Fibroblast of lung (primary cell): Measurements from ENCODE around the gene TIMP4. TPM values are rescaled to one million over a fixed set of nuclear protein-coding genes. Genes with fewer than 3 reads are reported as not detected.

Experiments used
- DNase-seq, 2 donors: peaks; one replicate each; pipeline versions ENCODE4 v3.0.0 to v3.0.0-alpha.2; 2010; ENCODE audit warnings: low read depth in 2 of 2
- H2AFZ ChIP-seq: 2 replicates; pipeline ENCODE4 v1.5.1; 2012; ENCODE audit warnings: low read length, control low read depth, inconsistent platforms
- H3K27ac ChIP-seq: 2 replicates; pipeline ENCODE4 v1.5.1; 2011; ENCODE audit warnings: low read length, control low read depth; ENCODE audit not compliant: insufficient read depth
- H3K27me3 ChIP-seq: 2 replicates; pipeline ENCODE4 v1.5.1; 2011; ENCODE audit warnings: mild to moderate bottlenecking, low read length; ENCODE audit not compliant: control insufficient read depth, insufficient read depth
- H3K36me3 ChIP-seq: 2 replicates; pipeline ENCODE4 v1.5.1; 2011; ENCODE audit warnings: low read length; ENCODE audit not compliant: control insufficient read depth, insufficient read depth
- H3K4me1 ChIP-seq: 2 replicates; pipeline ENCODE4 v1.5.1; 2011; ENCODE audit warnings: low read length; ENCODE audit not compliant: control insufficient read depth, insufficient read depth; ENCODE audit errors: extremely low read depth
- H3K4me2 ChIP-seq: 2 replicates; pipeline ENCODE4 v1.5.1; 2011; ENCODE audit warnings: low read length, control low read depth; ENCODE audit not compliant: insufficient read depth; ENCODE audit errors: extremely low read depth
- H3K4me3 ChIP-seq, 4 experiments: fragments of 200-600 bp in 1 of 4; sonication (generic) in 1 of 4; replicated peaks in 1 of 4; 2 replicates each; pipeline ENCODE4 v1.5.1; 2011 to 2016; ENCODE audit warnings: low read length in 4 of 4, low read depth in 3 of 4, mild to moderate bottlenecking in 3 of 4, control low read depth in 2 of 4, inconsistent platforms in 1 of 4, mixed read lengths in 1 of 4; ENCODE audit not compliant: insufficient read depth in 1 of 4; ENCODE audit errors: control extremely low read depth in 1 of 4
- H3K79me2 ChIP-seq: 2 replicates; pipeline ENCODE4 v1.5.1; 2012; ENCODE audit warnings: mild to moderate bottlenecking, low read length, inconsistent platforms; ENCODE audit not compliant: control insufficient read depth, insufficient read depth
- H3K9ac ChIP-seq: 2 replicates; pipeline ENCODE4 v1.5.1; 2011; ENCODE audit warnings: mild to moderate bottlenecking, low read length, control low read depth; ENCODE audit not compliant: insufficient read depth
- H3K9me3 ChIP-seq: 2 replicates; pipeline ENCODE4 v1.5.1; 2012; ENCODE audit warnings: low read depth, low read length; ENCODE audit not compliant: control insufficient read depth, insufficient read depth
- H4K20me1 ChIP-seq: 2 replicates; pipeline ENCODE4 v1.5.1; 2011; ENCODE audit warnings: low read length; ENCODE audit not compliant: control insufficient read depth, insufficient read depth; ENCODE audit errors: extremely low read depth
- CTCF ChIP-seq, 2 donors: IDR thresholded peaks in 1 of 2; conservative IDR thresholded peaks in 1 of 2; 1 replicate in 1 of 2; 2 replicates in 1 of 2; pipeline ENCODE4 v1.5.1; 2011 to 2012; ENCODE audit warnings: low read length in 2 of 2, control low read depth in 1 of 2, inconsistent platforms in 1 of 2, low read depth in 1 of 2, mild to moderate bottlenecking in 1 of 2
- EZH2 ChIP-seq: IDR thresholded peaks from 2 replicates; pipeline ENCODE4 v1.5.1; 2012; ENCODE audit warnings: low read length, control low read depth, mild to moderate bottlenecking; ENCODE audit errors: missing control alignments
- polyA plus RNA-seq, 2 donors: library from polyadenylated mRNA; depleted of rRNA in 1 of 2; stranded (reverse) in 1 of 2; unstranded in 1 of 2; fragments of >200 nt; gene quantifications; 2 replicates each; pipeline ENCODE4 v1.2.1, GENCODE V29; 2011 to 2012; ENCODE audit warnings: missing spikeins in 1 of 2
- total RNA-seq: library from RNA; depleted of rRNA; stranded (reverse); fragments of >200 nt; gene quantifications from 2 replicates; pipeline ENCODE4 v1.2.1, GENCODE V29; 2014

TIMP4 gene
- total and polyA plus RNA-seq, 2 donors (not counting 1 experiment from before 2014, with no cell fraction given): 2.8 to 12.6 TPM

DNA sequence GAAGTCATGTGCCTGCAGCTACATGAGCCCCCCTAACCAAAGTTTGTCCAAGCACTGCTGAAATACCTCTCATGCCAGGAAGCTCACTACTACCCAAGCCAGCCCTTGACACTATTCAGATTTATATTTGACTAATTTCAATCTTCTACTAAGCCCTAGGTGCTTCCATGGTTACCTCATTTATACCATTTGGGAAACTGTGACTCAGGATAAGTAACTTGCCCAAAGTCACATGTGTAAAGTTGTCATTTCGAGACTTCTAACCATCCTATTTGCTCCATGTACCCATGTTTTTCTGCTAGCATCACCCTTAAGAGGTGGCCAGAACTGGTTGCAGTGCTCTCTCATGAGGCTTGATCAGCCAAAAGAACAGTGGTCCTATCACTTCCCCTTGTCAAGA is 20.7 kb upstream of the TIMP4 start:
- Histone ChIP-seq H3K27me3 (no peaks in the 10 kb centered on the region), H3K4me3 (no peak overlapping the region), H3K9ac (no peak overlapping the region), H2AFZ (no peak overlapping the region), H3K36me3 (no peaks in the 10 kb centered on the region), H3K9me3 (no peaks in the 10 kb centered on the region), H4K20me1 (no peaks in the 10 kb centered on the region), H3K4me1 (peaks cover 8% of the 10 kb centered on the region), H3K4me2 (no peak overlapping the region), H3K79me2 (no peaks in the 10 kb centered on the region), H3K27ac (no peak overlapping the region)
- no peak for DNase-seq
- TF ChIP-seq EZH2 (no peak), CTCF (conservative IDR thresholded peaks at IDR 0.05 in 1 of 2, IDR thresholded peaks at IDR 0.05 in 1 of 2; ENCODE audit: low read depth in 1 of 2, low read length in 2 of 2) (no peak)

DNA sequence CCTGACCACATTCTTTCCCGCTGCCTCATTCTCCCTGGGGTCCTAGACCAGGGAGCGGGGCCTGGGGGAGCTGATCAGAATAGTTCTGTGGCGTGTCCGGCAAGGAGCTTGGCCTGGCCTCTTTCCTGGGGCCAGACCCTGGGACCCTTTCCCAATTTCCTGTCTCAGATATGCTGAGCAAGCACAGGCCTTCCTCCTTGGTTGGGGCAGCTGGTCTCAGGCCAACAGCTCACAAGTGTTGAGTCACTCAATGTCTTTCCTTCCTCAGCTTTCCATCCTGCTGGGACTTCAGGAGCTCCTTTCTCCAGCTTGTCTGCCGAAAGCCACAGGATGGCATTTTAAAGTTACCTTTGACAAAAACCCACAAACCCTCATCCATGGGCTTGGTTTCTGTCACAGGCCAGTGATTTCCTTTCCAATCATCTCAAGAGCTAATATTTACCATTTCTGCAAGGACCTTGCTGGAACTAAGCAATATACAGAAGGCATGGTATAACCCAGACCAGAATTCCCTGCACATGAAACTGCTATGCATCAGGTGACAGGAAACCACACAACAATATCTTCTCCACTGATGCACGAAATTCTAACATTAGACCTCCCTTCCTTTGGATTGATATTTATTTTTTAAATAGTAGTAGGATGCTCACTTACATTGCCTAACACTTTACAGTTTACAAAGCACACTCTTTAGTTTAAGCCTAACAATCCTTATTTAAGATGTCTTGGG is 19.5 kb upstream of the TIMP4 start:
- no peaks in the 10 kb centered on the region for H3K9me3 ChIP-seq
- H3K4me1 ChIP-seq: peaks cover 8% of the 10 kb centered on the region
- no peaks in the 10 kb centered on the region for H4K20me1 ChIP-seq
- H3K79me2 ChIP-seq: no peaks in the 10 kb centered on the region
- H3K36me3 ChIP-seq: no peaks in the 10 kb centered on the region
- H3K27me3 ChIP-seq: no peaks in the 10 kb centered on the region
- H3K4me3 ChIP-seq: no peak overlapping the region
- H2AFZ ChIP-seq: no peak overlapping the region
- H3K27ac ChIP-seq: no peak overlapping the region
- H3K4me2 ChIP-seq: no peak overlapping the region
- no peak overlapping the region for H3K9ac ChIP-seq
- no peak for TF ChIP-seq EZH2
- no peak for TF ChIP-seq CTCF (conservative IDR thresholded peaks at IDR 0.05 in 1 of 2, IDR thresholded peaks at IDR 0.05 in 1 of 2; ENCODE audit: low read depth in 1 of 2, low read length in 2 of 2)
- peak; percentile 63 to 66 for DNase-seq

DNA sequence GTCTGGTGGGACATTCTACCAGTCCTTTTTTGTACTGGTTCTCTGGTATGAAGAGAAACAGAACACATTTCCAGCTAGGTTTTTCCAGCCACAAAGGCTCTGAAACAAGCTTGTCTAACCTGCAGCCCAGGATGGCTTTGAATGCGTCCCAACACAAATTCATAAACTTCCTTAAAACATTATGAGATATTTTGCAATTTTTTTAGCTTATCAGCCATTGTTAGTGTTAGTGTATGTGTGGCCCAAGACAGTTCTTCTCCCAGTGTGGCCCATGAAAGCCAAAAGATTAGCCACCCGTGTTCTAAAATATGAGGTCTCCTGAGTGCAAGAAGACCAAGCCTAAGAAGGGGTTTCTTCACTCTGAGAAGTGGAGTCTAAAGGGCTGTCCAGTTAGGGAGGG is 18.4 kb upstream of the TIMP4 start:
- no peaks in the 10 kb centered on the region for H3K9me3 ChIP-seq
- no peak overlapping the region for H3K27ac ChIP-seq
- H3K79me2 ChIP-seq: no peaks in the 10 kb centered on the region
- DNase-seq: no peak
- no peaks in the 10 kb centered on the region for H3K36me3 ChIP-seq
- H3K27me3 ChIP-seq: no peaks in the 10 kb centered on the region
- H2AFZ ChIP-seq: no peak overlapping the region
- peaks cover 8% of the 10 kb centered on the region for H3K4me1 ChIP-seq
- H3K4me2 ChIP-seq: no peak overlapping the region
- no peak overlapping the region for H3K9ac ChIP-seq
- H3K4me3 ChIP-seq: no peak overlapping the region
- no peak for TF ChIP-seq CTCF (conservative IDR thresholded peaks at IDR 0.05 in 1 of 2, IDR thresholded peaks at IDR 0.05 in 1 of 2; ENCODE audit: low read depth in 1 of 2, low read length in 2 of 2)
- TF ChIP-seq EZH2: no peak
- no peaks in the 10 kb centered on the region for H4K20me1 ChIP-seq
